ENCODE measurements around the gene DTHD1.

Gene DTHD1

DNA sequence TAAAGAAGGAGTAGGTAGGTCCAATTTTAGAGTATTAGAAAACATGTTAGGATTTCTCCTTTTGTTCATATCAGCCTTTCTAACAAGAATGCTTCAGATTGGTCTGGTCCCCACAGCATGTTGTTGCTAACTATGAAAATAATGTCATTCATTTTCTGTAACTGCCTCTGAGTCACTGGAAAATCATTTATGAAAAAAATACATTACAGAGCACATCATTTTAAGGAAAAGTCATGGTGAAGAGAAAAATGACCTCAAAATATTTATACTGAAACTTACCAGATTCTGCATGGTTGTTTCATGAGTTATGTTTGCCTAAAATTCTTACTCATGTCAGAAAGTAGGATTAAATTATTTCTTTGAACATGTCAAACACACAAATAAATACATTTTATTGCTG is 35.2 kb downstream of the DTHD1 start:
- DNase-seq: no peak

DNA sequence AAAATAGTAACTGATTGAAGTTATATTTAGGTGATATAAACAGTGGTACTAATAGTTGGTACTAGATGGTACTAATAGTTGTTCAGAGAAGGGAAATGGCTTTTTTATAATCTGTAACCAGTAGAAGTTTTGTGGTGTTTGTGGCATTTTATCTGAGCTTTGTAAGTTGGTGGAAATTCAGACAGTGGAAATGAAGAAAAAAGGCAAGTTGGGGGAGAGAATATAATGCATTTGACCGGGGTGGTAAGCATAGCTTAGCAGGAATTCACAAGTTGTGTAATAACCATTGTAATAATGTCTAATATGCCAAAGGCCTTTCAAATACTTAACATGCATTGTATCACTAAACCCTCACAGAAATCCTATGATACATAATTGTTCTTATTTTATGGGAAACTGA is 36.3 kb downstream of the DTHD1 start:
- DNase-seq: no peak

DNA sequence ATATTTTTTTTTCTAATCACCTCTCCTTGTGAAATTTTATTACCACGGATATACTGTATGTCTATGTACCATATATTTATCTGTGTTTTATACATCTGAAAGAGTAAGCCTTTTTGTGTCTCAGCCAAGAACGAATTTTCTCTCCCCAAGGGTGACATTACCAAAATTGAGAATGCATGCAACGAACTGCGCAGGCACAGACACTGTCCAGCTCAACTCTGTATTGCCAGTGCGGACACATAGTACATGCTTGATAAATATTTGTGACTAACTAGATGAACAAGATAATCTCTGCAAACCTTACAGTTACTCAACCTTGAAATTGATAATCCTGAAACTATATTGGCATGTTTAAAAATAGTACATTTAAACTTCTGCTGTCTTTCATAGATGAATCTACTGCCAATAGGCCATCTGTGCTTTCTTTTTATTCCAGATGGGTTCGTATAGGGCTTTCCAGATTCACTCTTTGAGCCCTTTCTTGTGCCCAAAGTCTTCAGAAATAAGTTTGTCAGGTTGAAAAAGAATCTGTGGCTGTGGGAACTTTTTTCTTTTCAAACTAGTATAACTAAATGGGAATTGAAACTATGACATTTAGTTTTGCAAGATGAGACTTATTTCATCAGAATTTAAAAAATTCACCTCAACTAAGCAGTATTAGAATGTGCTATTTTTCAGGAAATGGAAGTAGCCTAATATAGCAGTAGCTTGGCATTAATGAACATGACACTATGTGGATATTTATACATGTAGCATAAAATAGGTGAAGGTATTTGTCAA is 38.9 kb downstream of the DTHD1 start:
- DNase-seq: no peak

DNA sequence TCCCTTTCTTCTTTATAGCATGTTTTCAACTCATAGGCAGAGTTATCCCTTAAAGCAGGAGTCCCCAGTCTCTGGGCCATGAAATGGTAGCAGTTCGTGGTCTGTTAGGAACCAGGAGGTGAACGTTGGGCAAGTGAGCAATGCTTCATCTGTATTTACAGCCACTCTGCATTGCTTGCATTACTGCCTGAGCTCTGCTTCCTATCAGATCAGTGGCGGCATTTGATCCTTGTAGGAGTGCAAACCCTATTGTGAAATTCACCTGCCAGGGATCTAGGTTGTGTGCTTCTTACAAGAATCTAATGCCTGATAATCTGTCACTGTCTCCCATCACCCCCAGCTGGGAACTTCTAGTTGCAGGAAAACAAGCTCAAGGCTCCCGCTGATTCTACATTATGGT is 39.8 kb downstream of the DTHD1 start:
- DNase-seq: no peak

DNA sequence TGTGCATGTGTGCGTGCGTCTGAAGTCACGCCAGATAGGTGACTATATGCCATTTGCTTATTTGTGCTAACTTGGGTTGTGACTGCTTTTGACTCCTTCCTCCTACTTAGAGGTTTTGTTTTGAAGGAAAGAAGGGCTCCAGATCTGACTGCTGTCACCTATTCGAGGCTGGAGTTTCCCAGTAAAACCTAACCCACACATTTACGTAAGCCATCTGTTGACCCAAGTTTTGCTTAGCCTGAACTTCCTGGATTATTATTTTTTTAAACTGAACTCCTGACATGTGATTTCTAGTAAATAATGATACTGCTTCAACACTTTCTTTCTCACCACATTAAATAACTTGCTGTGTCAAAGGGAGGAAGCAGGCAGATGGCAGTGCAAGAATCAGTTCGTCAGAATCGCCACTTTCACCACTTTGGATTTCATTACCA is 41.5 kb downstream of the DTHD1 start:
- no peak for DNase-seq

DNA sequence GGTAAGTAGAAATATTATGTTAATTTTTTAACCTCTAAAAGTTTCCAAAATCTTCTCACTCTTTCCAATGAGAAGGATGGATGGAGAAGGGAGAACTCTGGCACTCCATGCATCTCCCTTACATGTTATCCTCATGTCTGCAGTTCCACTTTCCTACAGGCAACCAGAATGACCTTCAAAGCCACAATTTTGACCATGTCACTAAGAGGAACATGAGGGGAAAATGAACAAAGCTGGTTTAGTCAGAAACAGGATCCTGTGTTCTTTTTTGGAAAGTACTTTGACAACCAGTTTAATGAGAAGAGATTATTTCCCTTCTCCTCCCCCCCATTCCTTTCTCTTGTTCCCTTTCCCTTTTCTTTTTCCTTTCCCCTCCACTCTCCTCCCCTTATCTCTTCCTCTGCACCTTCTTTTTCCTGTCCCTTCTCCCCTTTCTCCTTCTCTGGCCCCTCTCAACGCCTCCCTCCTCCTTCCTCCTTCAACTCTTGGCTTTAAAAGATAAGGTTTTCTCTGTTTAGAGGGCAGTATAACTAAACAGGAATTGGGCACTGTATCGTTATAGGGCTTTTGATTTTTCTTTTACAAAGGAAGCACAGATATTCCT is 42.5 kb downstream of the DTHD1 start:
- no peak for DNase-seq

DNA sequence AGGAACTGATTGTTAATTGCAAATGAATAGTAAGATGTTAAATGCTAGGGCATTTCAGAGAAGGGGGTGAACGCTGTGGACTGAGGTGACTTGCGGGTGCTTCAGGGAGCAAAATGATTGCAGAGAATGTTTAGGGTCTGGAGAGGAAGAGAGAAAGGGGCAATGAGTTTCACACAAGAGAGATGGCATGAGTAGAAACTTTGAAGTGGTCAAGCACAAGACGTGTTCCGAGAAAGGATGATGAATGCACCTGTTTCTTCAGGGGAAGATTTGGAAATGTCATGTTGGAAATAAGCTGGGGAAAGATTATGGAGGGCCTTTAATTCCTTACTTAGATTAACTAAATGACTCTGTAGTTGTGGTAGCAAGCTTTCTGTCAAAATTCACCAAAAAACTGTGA is 43.4 kb downstream of the DTHD1 start:
- DNase-seq: no peak

DNA sequence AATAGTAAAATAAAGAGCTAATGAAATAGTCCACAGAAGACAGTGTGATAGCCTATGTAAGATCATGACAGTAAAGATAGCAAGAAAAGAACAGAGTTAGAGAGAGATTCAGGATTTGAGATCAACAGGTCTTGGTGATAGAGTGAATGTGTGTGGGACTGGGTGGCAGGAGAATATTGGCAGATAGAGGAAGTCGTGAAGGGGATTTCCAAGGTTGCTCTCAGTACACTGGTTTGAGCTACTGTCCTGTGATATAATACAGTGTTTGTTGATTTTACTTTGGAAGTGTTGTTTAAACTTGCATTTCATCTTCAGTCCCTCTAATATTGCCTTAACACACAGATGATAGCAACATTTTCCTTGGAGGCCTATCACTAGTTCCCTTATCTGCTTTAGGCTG is 44.1 kb downstream of the DTHD1 start:
- DNase-seq: no peak

DNA sequence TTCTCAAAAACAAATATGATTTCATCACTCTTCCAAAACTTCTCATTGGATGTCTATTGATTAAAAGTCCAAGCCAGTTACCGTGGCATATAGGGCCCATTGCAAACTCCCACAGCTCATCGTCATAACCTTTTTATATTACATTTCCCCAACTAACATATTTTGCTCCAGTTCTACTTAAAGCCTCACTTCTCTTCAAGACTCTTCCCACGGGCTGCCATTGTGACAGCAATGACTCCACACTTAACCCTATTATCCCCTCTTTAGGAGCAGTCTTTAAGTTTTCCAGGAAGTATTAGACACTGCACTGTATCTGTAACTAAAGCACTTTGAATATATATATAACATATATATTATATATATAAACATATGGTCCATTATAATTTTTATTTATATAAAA is 44.5 kb downstream of the DTHD1 start:
- no peak for DNase-seq

DNA sequence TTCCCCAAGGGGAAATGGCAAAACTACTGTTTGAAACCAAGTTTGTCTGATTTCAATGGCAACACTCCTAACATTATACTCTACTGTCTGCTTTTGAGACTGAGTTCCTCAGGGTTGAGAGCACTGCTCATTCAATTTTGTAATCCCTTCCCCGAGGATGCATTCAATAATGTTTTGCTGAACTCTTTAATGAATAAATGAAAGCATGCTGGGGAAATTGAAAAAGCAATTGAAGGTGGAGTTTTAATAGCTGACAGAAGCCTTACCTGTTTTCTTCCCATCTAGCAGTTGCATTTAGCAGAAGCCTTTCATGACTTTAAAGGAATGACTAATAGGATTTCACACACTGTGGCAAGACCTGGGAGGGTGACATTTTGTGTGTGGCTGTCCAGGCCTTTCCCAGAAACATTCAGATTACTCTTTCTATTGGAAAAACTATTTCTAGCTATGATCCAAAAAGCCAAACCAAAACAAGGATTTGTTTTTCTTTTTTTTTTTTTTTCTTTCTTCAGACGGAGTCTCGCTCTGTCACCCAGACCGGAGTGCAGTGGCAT is 45.1 kb downstream of the DTHD1 start:
- DNase-seq: no peak

DNA sequence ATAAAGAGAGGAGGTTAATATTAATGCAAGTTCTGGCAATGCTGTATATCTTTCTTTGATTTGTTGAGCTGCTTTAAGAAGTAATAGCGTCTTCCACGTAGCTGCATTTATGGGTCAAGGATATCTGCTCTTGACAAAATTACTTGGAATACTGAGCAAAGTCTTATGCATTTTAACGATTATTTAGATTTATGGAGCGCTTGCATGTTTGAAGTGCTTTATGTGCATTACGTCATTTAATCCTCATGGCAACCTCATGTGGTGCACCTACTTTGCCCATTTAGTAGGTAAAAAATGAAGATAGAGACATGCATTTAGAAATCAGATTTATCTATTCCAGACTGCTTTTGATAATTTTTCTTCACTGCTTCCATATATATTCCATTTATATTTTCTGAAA is 46.0 kb downstream of the DTHD1 start:
- no peak for DNase-seq

DNA sequence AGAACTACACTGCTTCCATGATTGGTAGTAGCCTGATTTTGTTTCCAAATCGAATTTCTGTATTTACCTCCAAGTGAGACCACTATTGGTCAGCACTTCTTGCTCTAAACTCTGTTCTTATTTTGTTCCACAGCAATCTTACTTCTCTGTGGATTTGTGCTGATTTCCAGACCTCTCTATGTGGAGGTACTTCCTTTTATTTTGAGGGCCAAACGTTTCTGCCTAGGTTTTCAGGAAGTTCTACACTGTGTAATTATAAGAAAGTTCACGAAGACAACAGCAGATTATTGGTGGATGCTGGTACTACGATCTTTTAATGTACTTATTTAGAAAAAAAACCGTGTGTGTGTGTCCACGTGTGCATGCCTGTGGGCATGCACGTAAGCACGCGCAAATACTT is 46.7 kb downstream of the DTHD1 start:
- DNase-seq: no peak

DNA sequence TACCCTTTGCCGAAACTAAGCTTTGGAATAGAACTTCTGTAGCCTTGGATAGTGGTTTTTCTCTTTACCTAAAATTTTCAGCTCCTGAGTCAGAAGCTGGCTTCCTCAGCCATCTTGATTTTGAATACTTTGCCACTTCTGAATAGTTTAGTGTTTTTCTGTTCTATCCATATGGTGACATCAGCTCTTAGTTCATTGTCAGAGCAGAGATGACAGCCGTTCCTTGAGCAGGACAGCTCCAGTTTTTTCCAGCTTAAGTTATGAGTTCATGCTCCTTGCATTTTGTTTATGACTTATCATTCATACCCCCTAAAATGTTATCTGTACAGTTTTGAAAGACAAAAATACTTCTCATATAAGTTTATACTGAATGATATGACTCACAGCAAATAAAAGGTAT is 47.8 kb downstream of the DTHD1 start:
- no peak for DNase-seq

DNA sequence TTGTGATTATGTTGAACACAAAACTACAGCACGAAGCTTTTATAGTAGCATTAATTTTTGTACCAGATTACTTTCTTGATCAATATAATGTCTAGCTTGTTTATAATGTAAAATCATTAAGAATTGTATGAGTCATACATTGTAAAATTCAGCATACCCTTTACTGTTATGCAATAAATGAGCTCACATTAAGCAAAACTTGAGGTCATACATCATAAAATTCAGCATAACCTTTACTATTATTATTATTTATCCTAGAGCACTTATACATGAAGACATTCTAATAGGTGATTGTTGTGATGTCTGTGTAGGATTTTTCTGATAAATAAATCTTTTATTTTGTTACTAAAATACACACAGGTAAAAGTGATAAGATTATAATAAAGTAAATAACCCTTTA is 49.4 kb downstream of the DTHD1 start:
- no peak for DNase-seq

DNA sequence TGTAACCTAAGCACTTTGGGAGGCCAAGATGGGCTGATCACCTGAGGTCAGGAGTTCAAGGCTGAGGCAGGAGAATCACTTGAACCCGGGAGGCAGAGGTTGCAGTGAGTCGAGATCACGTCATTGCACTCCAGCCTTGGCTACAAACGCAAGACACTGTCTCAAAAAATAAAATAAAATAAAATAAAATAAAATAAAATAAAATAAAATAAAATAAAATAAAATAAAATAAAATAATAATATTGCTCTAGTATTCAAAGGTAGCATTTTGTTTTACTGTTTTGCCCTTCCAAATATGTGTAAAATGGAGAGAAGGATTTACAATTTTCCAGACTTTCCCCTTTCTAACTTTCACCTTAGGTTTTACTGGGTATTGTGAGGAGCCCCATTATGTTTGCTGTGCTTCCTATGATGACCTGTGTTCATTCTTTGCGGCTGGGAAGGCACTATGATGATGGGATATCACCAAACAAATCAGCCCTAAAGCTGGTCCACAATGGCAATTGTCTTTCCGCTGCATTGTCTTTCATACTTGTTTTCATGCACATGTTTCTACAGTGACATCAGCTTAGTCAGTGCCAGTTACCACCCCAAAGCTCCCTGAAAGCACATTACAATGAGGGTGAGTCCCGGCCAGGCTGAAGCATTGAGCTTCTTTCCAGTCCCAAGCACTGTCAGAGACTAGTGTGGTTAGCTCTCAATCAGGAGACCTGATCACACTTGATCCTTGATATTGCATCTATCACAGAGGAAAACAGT is 50.8 kb downstream of the DTHD1 start:
- DNase-seq: no peak

DNA sequence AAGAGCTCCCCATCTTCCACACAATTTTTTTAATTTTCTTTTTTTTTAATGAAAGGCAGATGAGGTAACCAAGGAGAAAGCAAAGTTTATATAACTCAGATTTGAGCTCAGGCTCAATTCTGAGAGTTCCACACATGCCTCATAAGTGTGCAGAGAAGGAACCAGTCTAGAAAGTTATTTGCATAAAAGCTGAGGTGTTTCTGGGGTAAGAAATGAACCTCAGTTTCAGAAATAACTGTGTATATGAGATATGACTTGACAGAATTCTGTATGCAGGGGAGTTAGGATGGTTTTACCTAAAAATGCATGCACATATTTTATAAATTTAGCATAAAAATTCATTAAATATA is 51.3 kb downstream of the DTHD1 start:
- no peak for DNase-seq

DNA sequence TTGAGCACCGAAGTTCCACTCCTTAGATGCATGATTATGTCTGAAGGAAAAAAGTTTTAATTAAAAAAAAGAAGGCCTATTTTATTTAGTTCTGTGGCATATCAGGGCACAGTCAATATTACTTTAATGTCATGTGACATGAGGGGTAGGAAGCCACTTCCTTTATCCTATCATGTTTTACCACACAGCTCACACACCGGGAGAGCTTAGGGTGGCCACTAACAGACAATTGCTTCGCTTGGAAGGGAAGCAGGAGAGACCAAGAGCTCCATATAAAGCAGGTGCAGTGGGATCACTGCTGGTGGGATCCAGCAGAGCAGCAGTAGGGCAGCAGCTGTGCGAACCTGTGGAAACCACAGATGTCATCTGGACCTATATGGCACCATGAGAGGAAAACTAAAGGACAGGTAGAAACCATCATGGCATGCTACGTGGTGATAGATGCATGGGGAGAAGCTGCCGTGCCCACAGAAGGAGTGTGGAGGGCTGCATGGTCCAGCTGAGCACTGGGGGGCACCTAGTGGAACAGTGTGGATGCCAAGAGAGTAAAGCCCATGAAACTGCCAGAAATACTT is 52.0 kb downstream of the DTHD1 start:
- DNase-seq: no peak

DNA sequence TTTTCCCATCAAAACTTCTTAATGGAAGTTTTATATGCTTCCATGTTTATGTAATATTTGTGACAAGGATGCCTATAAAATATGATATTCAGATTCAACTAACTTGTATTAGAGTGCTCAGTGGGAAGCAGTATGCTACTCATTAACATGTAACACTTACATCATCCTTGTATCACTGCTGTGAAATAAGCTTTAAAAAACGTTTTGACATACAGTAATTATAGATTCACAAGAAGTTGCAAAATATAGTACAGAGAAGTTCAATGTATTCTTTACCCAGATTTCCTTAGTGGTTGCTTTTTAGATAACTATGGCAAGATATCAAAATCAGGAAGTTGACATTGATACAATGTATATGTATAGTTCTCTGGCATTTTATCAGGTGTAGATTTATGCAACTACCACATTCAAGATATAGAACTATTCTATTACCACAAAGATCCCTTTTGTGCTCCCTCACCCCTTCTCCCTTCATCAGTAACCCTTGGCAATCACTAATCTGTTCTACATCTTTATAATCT is 56.3 kb downstream of the DTHD1 start:
- DNase-seq: no peak

DNA sequence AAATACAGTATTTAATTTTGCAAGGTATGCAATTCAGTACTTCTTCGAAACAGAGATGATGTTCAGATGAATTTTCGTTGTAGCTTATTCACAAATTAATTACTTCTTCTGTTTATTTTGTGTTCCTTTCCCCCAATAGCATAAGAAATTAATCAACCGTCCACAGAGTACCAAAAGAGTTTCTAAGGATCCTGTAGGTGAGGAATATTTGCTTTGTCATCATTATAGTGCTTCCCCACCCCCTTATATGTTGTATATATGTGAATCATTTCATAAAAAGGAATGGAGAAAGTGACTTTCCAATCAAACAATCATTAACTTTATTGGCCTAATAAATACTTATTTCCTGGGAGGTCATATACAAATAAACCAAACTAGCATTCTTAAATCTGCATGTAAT is 57.6 kb downstream of the DTHD1 start:
- DNase-seq: no peak

DNA sequence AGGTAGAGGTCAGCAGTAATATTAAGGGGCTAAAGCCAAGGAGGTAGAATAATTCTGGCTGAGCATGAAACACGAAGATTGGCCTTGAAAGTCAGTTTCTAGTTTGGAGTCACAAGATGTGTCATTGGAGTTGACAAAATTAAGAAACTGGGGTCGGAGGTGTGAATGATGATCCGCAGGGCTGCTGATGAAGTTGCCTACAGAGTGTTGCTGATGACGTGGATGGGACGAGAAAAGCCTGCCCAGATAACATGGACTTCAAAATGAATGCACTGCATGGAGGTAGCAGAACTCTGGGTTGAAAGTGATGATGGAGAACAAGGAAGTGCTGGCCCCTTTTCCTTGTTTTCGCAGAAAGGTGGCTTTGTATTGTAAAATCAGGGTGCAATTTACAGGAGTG is 60.5 kb downstream of the DTHD1 start:
- no peak for DNase-seq

DNA sequence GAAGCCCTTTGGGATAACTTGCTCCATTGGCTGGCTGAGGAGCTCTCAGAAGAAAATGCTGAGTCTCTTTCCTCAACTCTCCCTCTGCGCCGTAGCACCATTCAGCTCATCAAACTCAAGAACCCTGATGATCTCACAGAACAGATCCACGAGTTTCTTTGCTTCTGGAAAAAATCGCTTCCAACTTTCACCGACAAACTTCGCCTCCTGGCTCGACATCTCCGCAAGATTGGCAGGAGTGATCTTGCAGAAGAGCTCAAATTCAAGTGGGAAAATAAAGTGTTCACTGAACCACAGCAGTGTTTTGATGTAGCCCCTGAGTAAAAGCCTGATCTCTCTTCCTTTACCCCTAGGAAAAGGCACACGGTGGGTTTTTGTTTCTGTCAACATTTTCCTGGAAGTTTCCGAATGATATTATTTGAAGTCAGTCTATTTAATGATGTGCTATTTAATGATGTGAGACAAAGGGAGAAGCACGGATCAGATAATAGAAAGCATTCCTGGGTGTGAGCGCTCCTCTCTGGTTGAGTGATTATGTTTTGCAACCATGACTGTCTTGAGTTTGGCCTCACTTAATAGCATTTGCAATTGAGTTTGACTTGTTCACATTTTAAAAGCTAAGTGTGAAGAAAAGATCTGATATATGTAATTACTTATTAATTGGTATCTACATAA is 62.2 kb downstream of the DTHD1 start:
- no peak for DNase-seq

DNA sequence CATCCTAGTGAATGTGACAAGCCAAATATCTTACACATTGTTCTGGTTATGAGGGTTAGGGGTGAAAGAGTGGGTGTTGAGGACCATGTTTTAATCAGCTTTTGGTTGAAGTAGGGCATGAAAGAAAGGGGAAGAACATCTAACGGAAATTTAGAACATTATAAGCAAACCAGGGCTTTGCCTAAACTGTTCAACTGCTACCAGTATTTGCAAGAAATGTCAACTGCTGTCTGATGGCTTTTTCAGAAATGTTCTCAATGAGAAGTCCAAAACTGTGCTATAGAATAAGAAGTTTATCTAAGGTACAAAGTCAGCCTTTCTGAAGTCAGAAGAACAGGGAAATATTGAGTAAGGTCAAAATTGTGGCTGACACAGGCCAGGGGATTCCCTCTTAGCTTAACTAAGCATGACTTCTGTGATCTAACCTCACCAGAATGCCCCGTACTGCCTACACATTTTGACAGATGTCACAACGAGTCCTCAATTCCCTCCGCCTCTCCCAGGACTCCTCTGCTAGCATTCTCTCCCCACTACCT is 67.1 kb downstream of the DTHD1 start:
- no peak for DNase-seq

Measured in effector CD8-positive, alpha-beta T cell (primary cell).